Frontal cortex (tissue), 4 donors: ENCODE measurements around the gene AOPEP. TPM values are rescaled to one million over a fixed set of nuclear protein-coding genes. Genes with fewer than 3 reads are reported as not detected.
A peak's percentile ranks its signal among the peaks of the same experiment; 100 is the strongest.

ENCODE experiments used
- DNase-seq, 2 donors: peaks; one replicate each; pipeline ENCODE4 v3.0.0; 2012; ENCODE audit warnings: low spot score in 2 of 2
- FAIRE-seq: peaks from 2 replicates; lab custom pipeline; 2012; peaks lifted over from hg19 to GRCh38; lab: Jason Lieb, UNC
- total RNA-seq: library from RNA; depleted of rRNA; stranded (reverse); fragments of >200 nt; gene quantifications from one replicate; pipeline ENCODE4 v1.2.3, GENCODE V29; 2014
- donor health status: control.
- donor health status: control.
- donor health status: control.

The AOPEP gene
- total RNA-seq, 1 donor from 2014 or later, result 23.2 TPM

DNA sequence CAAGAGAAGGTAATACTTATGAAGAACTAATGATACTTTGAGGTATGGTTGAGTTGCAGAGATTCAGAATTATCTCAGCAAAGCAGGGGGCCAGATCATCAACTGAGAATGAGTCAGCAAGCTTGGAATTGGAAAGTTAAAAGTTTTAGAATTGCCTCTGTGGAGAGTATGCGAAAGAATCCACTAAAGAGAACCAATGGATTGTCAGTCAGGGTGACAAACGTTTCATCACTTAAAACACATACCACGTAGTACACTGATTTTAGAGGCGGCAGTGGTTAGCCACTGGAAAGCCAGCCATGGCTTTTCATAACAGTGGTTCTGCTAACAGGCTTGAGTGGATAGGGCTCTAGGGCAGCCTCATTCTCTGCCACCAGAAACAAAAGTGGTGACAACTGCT, 30.7 kb downstream of the AOPEP start:
- no peak for FAIRE-seq

DNA sequence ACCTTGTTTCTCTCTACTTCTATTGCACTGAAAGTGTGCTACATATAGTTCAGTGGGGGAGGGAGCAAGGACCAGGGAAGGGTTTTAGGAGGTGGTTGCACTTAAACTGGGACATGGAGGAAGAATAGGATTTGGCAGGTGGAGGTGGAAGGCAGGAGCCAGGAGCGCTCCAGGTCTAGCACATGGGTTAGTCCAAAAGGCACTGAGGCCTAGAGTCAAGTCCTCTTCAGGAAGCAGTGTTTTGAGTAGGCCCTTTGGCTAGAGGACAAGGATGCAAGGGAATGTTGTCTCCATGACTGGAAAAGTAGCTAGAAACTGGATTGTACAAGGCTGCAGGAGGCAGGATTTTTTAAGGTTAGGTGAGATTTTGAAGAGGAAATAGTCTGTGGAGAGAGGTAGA, 31.5 kb downstream of the AOPEP start:
- DNase-seq, result no peak
- FAIRE-seq, result no peak

More for the DNA sequence above, 30.7 kb downstream of the AOPEP start:
- DNase-seq, result no peak

DNA sequence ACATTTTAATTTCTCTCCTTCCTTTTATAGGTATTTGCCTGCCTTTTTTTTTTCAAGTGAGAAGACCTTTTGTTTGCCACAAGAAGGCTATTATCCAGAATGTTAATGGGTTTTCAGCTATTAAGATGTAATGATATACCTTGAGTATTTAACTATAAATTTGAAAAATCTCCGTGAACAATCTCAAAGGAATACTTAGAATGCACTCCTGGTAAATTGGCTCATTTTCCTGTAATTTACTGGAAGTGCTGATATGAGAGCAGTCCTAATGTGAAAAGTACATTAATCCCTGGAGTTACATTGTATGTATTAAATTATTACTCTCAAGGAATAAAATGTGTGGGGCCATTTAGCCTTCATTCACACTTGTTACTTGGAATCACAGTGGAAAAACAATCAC, 32.4 kb downstream of the AOPEP start:
- DNase-seq (no peak), FAIRE-seq (no peak)

DNA sequence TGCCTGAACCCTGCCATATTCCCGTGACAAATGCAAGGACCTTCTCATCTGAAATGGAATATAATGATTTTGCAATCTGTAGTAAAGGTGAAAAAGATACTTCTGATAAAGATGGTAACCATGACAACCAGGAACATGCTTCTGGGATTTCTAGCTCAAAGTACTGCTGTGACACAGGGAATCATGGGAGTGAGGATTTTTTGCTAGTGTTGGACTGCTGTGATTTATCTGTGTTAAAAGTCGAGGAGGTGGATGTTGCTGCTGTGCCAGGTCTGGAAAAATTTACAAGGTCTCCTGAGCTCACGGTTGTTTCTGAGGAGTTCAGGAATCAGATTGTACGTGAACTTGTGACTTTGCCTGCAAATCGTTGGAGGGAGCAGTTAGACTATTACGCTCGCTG, 33.5 kb downstream of the AOPEP start:
- no peak for DNase-seq

DNA sequence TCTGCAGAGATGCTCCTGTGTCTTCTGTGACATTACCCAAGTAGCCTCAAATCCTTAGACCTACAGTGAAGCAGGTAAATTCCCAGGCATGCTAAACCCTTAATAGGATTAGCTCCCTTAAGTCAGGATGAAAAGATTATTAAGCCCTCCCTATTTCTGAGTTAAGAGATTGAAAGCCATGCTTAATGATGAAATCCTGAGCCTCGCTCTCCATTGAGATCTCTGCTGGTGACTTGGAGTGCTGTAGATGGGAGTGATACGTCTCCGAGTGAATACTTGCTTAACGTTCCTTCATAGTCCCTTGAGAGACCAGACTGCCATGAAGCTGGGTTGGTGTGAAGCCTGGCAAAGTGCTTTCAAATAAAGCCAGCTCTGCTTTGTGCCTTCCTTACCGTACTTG, 34.2 kb downstream of the AOPEP start:
- no peak for FAIRE-seq

More for the DNA sequence above, 33.5 kb downstream of the AOPEP start:
- FAIRE-seq, result no peak

DNA sequence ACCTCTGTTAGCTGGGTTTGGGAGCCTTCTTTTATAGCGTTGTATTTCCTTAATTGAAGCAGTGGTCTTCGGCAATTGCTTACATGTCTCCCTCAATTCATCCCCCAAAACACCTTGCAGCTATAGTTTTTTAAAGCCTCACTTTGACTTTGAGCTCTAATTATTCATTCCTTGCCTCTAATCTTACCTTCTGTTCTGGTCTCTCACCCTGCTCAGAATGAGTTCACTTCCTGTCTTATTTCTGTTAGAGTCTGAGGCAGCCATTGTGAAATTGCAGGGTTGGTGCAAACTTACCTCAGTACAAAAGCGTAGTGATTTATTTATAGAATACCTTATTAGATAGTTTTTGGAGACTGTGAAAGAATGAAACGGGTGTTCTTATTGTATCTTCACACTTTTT, 35.0 kb downstream of the AOPEP start:
- DNase-seq (no peak), FAIRE-seq (no peak)

More for the DNA sequence above, 34.2 kb downstream of the AOPEP start:
- DNase-seq, result no peak

DNA sequence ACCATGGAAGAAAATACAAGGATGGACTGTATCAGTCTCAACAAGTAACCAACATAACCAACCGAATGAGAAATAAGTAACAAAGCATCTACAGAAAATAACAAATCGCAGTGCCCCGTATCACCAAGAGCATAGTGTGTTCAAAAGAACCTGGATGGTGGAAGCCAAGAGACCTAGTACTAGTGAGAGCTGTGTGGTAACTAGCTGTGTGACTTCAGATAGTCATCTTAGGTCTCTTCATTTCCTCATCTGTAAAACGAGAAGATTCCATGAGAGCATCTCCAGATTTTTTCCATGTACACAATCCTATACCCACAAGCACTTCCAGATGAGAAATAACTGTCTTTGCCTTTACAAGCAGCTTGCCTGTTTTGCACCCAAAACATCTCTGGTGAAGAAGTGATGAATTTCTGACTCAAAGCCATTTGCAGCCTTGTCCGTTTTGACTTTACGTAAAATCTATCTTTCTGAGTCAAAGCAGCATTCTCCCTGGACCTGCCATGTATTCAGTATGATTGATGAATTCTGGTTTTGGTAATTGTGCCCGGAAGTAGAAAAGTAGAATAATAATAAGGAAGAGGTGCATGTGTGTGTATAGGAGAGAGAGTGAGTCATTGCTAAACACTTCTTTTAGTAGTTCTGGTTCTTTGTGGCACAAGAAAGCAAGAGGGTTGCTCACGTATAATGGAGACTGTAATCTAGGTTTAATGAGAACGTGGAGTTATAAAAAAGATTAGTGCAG, 41.0 kb downstream of the AOPEP start:
- FAIRE-seq (no peak), DNase-seq (no peak)

DNA sequence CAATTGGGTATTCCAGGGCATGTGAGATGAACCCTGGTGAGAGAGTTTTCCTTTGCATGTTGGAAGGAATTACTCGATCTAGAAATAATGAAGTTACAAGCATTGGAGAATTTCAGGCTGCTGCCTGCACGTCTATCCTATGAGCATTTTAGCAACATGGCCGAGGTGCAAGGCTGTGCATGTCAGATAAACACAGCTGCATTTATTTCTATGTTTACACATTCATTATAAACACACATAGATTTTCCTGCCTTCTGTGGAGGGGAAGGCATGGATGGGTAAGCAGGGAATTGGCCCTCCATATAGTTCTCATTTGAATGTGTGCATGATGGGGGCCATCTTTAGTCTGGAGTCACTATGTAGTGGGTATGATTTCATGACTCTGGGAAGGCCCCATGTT, 42.3 kb downstream of the AOPEP start:
- FAIRE-seq, result no peak

DNA sequence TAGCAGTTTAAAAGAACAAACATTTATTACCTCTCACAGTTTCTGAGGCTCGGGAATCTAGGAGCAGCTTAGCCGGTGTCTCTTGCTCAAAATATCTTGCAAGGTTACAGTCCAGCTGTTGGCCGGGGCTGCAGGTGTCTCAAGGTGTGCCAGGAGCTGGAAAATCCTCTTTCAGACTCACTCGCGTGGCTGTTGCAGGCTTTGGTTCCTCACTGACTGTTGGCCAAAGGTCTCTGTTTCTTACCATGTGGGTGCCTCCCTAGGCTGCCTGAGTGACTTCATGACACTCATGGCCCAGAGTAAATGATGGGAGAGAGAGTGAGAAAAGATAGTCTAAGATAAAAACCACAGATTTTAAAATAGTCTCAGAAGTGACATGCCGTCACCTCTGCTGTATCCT, 43.8 kb downstream of the AOPEP start:
- FAIRE-seq (no peak), DNase-seq (no peak)

More for the DNA sequence above, 42.3 kb downstream of the AOPEP start:
- no peak for DNase-seq

DNA sequence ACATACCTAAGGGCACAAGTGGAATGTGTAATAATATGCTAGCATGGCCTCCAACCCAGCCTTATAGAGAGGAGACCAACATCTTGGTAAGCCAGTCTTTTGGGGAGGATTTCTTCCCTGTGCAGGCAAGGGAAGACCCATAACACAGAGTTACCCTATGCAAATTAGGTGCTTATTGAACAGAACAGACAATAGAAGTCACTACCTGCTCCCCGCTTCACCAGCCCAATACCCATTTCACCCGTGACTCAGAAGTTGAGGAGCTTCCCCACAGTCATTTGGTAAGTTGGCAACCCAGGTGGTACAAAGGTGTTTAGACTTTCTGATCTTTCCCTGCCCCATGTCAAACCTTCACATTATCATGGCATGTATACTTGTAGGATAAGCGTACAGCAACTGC, 44.6 kb downstream of the AOPEP start:
- no peak for FAIRE-seq

DNA sequence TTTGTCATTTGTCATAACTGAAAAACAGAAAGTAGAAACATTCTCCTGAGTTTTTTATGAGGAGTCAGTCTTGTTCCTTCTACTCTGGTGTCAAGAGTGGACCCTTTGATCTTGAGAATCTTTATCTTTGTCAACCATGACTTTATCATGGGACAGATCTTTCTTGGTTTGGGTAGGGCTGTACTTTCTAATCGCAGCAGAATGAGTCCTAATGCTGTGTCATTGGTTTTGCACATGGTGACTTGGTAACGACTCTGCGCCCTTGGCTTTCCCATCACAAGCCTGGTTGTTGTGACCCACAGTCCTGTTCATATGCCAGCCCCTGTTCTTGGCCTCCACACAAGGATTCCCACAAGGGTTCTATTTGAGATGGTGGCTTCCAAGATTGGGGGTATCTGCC, 45.6 kb downstream of the AOPEP start:
- no peak for DNase-seq
- no peak for FAIRE-seq

More for the DNA sequence above, 44.6 kb downstream of the AOPEP start:
- DNase-seq, result no peak

DNA sequence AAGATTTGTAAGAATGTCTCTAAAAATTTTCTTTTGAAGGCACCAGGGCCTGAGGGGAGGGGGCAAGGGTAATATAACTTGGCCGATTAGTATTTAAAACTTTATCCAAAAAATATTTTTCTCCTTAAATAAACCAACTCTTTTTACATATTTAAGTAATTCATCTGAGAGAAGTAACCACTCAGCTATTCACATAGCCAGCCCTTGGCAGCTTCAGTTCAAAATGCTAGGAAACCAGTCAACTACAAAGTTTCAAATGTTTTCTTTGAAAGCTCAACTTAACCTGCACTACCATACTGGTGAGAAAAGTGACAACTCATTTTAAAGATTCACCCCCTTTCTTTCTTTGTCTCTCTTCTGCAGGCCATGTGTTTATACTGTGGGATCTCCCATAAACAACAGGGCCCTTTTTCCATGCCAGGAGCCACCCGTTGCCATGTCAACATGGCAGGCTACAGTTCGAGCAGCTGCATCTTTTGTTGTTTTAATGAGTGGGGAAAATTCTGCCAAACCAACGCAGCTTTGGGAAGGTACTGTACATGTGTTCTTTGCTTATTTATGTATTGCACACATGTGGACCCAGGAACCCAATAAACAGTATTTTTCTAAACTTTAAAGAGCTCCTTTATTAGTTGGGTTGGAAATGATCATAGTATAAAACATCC, 46.3 kb downstream of the AOPEP start:
- FAIRE-seq (no peak), DNase-seq (peak; percentile 21 to 38)

DNA sequence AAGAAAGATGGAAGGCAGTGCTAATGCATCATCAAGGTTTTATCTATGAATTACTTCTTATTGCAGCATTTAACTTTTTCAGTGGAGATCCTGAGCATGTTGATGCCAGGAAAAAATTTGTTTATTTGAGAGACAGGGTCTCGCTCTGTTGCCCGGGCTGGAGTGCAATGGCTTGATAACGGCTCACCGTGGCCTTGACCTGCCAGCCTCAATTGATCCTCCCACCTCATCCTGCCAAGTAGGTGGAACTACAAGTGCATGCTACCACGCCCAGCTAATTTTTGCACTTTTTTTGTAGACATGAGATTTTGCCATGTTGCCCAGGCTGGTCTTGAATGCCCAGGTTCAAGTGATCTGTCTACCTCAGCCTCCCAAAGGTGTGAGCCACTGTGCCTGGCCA, 47.2 kb downstream of the AOPEP start:
- no peak for FAIRE-seq
- no peak for DNase-seq

DNA sequence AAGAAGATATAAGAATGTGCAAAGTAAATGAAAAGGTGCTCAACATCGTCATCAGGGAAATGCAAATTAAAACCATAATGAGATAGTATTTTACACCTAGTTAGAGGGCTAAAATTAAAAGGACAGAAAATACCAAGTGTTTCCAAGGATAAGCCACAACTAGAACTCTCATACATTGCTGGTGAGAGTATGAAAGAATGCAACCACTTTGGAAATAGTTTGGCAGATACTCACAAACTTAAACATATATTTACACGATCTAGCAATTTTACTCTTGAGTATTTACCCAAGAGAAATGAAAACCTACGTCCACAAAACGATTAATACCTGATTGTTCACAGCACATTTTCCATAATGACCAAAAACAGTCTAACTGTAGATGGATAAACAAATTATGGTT, 51.5 kb downstream of the AOPEP start:
- no peak for FAIRE-seq

DNA sequence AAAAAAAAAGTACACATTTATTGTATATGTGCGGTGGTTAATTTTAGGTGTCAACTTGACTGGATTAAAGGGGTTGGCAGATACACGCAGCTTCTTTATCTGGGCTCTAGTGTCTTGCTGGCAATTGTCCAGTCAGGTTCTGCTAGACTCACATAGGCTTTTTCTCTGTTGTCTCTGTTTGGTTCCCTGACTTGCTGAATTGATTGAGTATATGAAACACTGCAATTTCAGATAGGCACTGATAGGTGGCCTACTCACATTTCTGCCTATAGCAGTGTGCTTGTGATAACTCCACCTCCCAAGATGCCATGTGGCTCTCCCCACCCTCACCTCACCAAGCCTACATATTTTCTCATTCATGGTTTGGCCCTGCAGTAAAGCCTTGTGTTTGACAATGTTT, 52.5 kb downstream of the AOPEP start:
- FAIRE-seq (no peak), DNase-seq (no peak)

More for the DNA sequence above, 51.5 kb downstream of the AOPEP start:
- DNase-seq, result no peak

DNA sequence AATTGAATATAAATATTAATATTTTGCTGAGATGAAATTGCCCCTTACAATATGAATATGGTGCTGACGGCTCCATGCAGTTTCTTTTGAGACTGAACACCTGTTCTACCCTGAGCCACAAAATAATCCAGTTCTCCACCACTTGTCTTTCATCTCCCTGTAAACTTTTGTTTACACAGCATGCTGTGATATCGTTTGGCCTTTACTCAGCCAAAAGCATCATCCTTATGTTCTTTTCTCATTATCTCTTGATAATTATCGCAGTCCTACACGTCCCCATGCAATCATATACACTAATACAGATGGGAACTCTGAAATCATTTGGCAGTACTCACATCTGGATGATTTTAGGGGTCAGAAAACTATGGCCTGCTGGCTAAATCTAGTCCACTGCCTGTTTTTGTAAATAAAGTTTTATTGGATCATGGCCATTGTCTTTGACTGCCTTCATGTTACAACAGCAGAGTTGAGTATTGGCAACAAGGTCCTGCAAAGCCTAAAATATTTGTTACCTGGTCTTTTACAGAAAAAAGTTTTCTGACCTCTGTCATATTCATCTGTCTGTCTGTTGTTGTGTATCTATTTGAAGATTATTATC, 53.3 kb downstream of the AOPEP start:
- no peak for FAIRE-seq

DNA sequence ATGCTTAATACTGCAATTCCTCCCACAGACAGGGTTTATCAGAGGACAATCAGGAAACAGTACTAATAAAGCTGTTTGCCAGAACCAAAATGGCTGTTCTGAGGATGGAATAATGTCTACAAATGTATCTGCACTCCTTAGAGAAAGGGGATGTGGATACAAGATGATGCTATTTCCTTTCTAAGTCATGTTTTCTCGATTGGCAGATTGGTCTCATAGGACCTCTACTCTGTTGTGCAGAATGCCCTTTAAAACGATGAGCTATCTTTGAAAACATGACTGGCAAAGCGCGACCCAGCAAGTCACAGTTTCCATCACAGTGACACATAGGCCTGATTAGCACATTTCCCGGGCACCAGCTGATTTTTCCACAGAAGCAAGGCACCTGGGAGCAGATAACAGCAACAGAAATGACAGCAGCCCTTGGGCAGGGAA, 54.0 kb downstream of the AOPEP start:
- FAIRE-seq (no peak), DNase-seq (no peak)

More for the DNA sequence above, 53.3 kb downstream of the AOPEP start:
- no peak for DNase-seq

DNA sequence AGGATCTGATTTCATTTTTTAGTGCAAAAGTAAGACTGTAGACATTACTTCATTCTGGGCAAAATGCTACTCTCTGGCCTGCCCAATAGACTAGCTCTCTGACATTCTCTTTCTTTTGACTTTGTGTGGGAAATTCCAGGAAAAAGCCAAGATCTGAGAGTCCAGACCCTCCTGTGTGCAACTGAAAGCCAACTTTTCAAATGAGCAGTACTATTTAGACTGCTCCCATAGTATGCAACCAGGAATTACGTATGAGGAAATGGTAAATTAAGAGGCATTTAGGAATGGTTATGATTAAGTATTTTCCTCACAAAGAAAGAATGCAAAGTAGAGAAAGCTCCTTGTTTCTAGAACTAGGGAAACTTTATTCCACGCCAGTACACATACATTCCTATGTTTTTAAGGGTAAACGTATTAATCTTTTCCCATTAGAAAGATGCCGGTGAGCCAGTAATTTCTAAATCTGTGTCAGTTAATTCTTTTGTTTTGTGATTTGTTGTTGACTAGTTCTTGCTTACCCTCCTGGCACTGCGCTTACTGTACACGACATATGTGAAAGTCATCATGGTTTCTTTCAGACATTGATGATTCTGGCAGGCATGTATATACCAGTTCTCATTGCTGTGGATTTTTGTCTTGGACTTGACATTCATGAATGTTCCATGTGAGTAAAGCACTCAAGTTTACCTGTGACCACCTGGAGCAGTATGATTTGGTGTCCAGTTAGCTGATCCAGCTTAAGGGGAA, 56.0 kb downstream of the AOPEP start:
- FAIRE-seq (no peak), DNase-seq (no peak)

DNA sequence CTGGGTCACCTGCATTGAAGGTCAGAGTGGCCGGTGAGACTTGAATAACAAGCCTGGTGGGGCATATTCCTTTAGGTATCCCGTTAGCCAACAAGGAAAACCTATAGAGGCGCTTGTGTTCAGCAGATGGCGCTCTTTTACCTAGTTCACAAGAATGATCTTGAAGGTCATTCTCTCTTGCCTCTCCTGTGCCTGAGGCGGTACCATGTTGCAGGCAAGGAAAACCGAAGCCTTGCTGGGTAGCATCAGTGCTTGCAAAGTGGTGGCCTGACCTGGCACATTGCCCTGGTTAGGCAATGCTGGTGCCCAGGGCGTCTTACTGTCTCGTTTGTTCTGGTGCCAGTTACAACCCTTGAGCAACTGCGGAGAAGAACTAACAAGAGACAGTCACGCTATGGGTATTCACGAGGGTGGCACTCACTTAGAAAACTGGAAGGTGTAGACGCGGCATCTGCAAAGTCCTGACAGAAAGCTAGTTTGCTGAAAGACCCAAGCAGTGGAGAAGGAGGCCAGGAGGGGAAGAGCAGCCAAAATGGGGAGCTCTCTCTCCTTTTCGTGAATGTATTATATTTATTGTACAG, 56.7 kb downstream of the AOPEP start:
- FAIRE-seq (no peak), DNase-seq (peak in 1 of 2 donors; percentile 25)

DNA sequence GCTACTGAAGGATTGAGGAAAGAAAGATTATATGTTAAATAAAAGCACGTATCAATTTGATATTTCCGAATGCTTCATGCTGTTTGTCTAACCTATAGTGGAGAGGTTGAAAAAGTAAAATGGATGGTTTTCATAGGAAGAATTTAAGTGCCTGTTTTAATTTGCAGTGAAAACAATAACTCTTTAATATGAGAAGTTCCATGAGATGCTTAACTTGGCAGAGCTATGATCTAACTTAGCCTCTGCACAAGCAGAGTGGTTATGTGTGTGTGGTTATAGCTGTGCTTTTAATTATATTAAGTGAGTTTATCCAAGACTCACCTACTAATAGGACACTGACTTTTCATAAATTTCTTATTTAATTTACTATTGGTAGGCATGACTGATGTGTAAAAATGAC, 57.4 kb downstream of the AOPEP start:
- FAIRE-seq (no peak), DNase-seq (no peak)
